ENCODE results near the gene THTPA. TPM values are rescaled to one million over a fixed set of nuclear protein-coding genes. Genes with fewer than 3 reads are reported as not detected.

The THTPA gene
- total RNA-seq, 2 donors from 2014 or later, result 13.0 to 17.0 TPM

GRCh38 chr14:23543403-23543802 lies 12.7 kb upstream of the THTPA start:
- no peaks in the 10 kb centered on the region for H3K27me3 ChIP-seq (ENCODE audit: control insufficient read depth, insufficient read depth, low read length, poor library complexity, severe bottlenecking)
- no peak overlapping the region for H3K27ac Mint-ChIP-seq
- no peak overlapping the region for H3K4me3 ChIP-seq (ENCODE audit: low read length)
- peaks cover 7% of the 10 kb centered on the region for H3K36me3 Mint-ChIP-seq (ENCODE audit: low read depth)
- DNase-seq, result no peak
- no peak overlapping the region for H3K4me3 Mint-ChIP-seq
- 98 to 100% methylated on average over 3 to 4 of the region's 5 CpGs for whole genome bisulfite sequencing, 2 experiments (ENCODE audit: insufficient coverage in 1 of 2, insufficient read length in 1 of 2)
- H3K4me1 ChIP-seq (ENCODE audit: control insufficient read depth, insufficient read depth, low read length), result peaks cover 3% of the 10 kb centered on the region
- no peak overlapping the region for H3K27ac ChIP-seq (ENCODE audit: low read depth, low read length)
- no peaks in the 10 kb centered on the region for H3K9me3 ChIP-seq (ENCODE audit: control insufficient read depth, low read length)
- peaks cover 35% of the 10 kb centered on the region for H3K4me1 Mint-ChIP-seq
- H3K36me3 ChIP-seq (ENCODE audit: control insufficient read depth, insufficient read depth, low read length), result peaks cover 6% of the 10 kb centered on the region
- H3K27me3 Mint-ChIP-seq (ENCODE audit: insufficient read depth), result no peaks in the 10 kb centered on the region
- no peaks in the 10 kb centered on the region for H3K9me3 Mint-ChIP-seq
- TF ChIP-seq CTCF (conservative IDR thresholded peaks at IDR 0.05), result no peak
- H3K9ac ChIP-seq (ENCODE audit: extremely low read depth, low read length, poor library complexity, severe bottlenecking), result no peak overlapping the region

GRCh38 chr14:23544511-23545447 lies 11.3 kb upstream of the THTPA start:
- no peaks in the 10 kb centered on the region for H3K4me1 ChIP-seq (ENCODE audit: control insufficient read depth, insufficient read depth, low read length)
- no peak for TF ChIP-seq CTCF (conservative IDR thresholded peaks at IDR 0.05)

GRCh38 chr14:23545740-23546365 lies 10.2 kb upstream of the THTPA start:
- 86 to 90% methylated on average over 4 of the region's 4 CpGs for WGBS, 2 experiments (ENCODE audit: insufficient coverage in 1 of 2, insufficient read length in 1 of 2)

More at GRCh38 chr14:23544511-23545447, 11.3 kb upstream of the THTPA start:
- no peak overlapping the region for H3K9ac ChIP-seq (ENCODE audit: extremely low read depth, low read length, poor library complexity, severe bottlenecking)
- peaks cover 6% of the 10 kb centered on the region for H3K36me3 Mint-ChIP-seq (ENCODE audit: low read depth)
- no peaks in the 10 kb centered on the region for H3K9me3 ChIP-seq (ENCODE audit: control insufficient read depth, low read length)
- H3K27ac ChIP-seq (ENCODE audit: low read depth, low read length), result no peak overlapping the region
- H3K27me3 ChIP-seq (ENCODE audit: control insufficient read depth, insufficient read depth, low read length, poor library complexity, severe bottlenecking), result no peaks in the 10 kb centered on the region
- peaks cover 22% of the 10 kb centered on the region for H3K4me1 Mint-ChIP-seq
- H3K27ac Mint-ChIP-seq, result peak overlapping the region; percentile 53
- no peak overlapping the region for H3K4me3 ChIP-seq (ENCODE audit: low read length)
- WGBS, 2 experiments (ENCODE audit: insufficient coverage in 1 of 2, insufficient read length in 1 of 2), result 41 to 64% methylated on average over 13 to 25 of the region's 25 CpGs
- peak overlapping the region; percentile 48 for H3K4me3 Mint-ChIP-seq
- DNase-seq, result peak; percentile 93
- H3K9me3 Mint-ChIP-seq, result no peaks in the 10 kb centered on the region
- peaks cover 6% of the 10 kb centered on the region for H3K36me3 ChIP-seq (ENCODE audit: control insufficient read depth, insufficient read depth, low read length)
- H3K27me3 Mint-ChIP-seq (ENCODE audit: insufficient read depth), result no peaks in the 10 kb centered on the region

More at GRCh38 chr14:23545740-23546365, 10.2 kb upstream of the THTPA start:
- no peak for TF ChIP-seq CTCF (conservative IDR thresholded peaks at IDR 0.05)
- Mint-ChIP-seq H3K36me3 (ENCODE audit: low read depth) (peaks cover 6% of the 10 kb centered on the region), H3K4me1 (peaks cover 21% of the 10 kb centered on the region), H3K9me3 (no peaks in the 10 kb centered on the region), H3K27ac (peak overlapping the region; percentile 53), H3K4me3 (no peak overlapping the region), H3K27me3 (ENCODE audit: insufficient read depth) (no peaks in the 10 kb centered on the region)
- Histone ChIP-seq H3K27ac (ENCODE audit: low read depth, low read length) (no peak overlapping the region), H3K36me3 (ENCODE audit: control insufficient read depth, insufficient read depth, low read length) (peaks cover 6% of the 10 kb centered on the region), H3K4me3 (ENCODE audit: low read length) (no peak overlapping the region), H3K9me3 (ENCODE audit: control insufficient read depth, low read length) (no peaks in the 10 kb centered on the region), H3K4me1 (ENCODE audit: control insufficient read depth, insufficient read depth, low read length) (no peaks in the 10 kb centered on the region), H3K27me3 (ENCODE audit: control insufficient read depth, insufficient read depth, low read length, poor library complexity, severe bottlenecking) (no peaks in the 10 kb centered on the region), H3K9ac (ENCODE audit: extremely low read depth, low read length, poor library complexity, severe bottlenecking) (no peak overlapping the region)
- DNase-seq, result no peak

Measured in endodermal cell (in vitro differentiated cells).